Measurements from ENCODE around the gene SEC24B.

SEC24B gene

GRCh38 chr4:109433205-109434006 lies at the start of gene SEC24B:
SEC24B (plus strand) TSS chr4:109433815; CDS start chr4:109433870, 55 bp downstream.
- H3K9me3 Mint-ChIP-seq: no peaks in the 10 kb centered on the region
- H3K4me1 Mint-ChIP-seq: peaks cover 63% of the 10 kb centered on the region
- H3K36me3 Mint-ChIP-seq: peaks cover 10% of the 10 kb centered on the region
- H3K4me3 Mint-ChIP-seq: peak within 1 kb of the TSS; percentile 93
- H3K27ac Mint-ChIP-seq: peak within 1 kb of the TSS; percentile 93
- no peaks in the 10 kb centered on the region for H3K27me3 Mint-ChIP-seq

GRCh38 chr4:109383823-109384222 lies 49.8 kb upstream of the SEC24B start:
- Mint-ChIP-seq H3K36me3 (no peaks in the 10 kb centered on the region), H3K4me3 (no peak overlapping the region), H3K27ac (no peak overlapping the region), H3K4me1 (no peaks in the 10 kb centered on the region), H3K27me3 (peaks cover 2% of the 10 kb centered on the region), H3K9me3 (no peaks in the 10 kb centered on the region)

- Mint-ChIP-seq H3K27me3 (peaks cover 2% of the 10 kb centered on the region), H3K27ac (no peak overlapping the region), H3K4me3 (no peak overlapping the region), H3K36me3 (no peaks in the 10 kb centered on the region), H3K9me3 (no peaks in the 10 kb centered on the region), H3K4me1 (no peaks in the 10 kb centered on the region)
These were observed 48.4 kb upstream of the SEC24B start for GRCh38 chr4:109385260-109385659.

GRCh38 chr4:109389369-109390114 lies 44.1 kb upstream of the SEC24B start:
- Mint-ChIP-seq H3K9me3 (no peaks in the 10 kb centered on the region), H3K27ac (no peak overlapping the region), H3K36me3 (no peaks in the 10 kb centered on the region), H3K4me1 (no peaks in the 10 kb centered on the region), H3K4me3 (no peak overlapping the region), H3K27me3 (peaks cover 2% of the 10 kb centered on the region)

- H3K27ac Mint-ChIP-seq: no peak overlapping the region
- no peaks in the 10 kb centered on the region for H3K9me3 Mint-ChIP-seq
- H3K4me3 Mint-ChIP-seq: no peak overlapping the region
- H3K27me3 Mint-ChIP-seq: peaks cover 2% of the 10 kb centered on the region
- H3K4me1 Mint-ChIP-seq: no peaks in the 10 kb centered on the region
- no peaks in the 10 kb centered on the region for H3K36me3 Mint-ChIP-seq
These were observed 43.4 kb upstream of the SEC24B start for GRCh38 chr4:109390115-109390768.

- no peak overlapping the region for H3K27ac Mint-ChIP-seq
- no peaks in the 10 kb centered on the region for H3K36me3 Mint-ChIP-seq
- H3K9me3 Mint-ChIP-seq: no peaks in the 10 kb centered on the region
- no peak overlapping the region for H3K4me3 Mint-ChIP-seq
- peaks cover 2% of the 10 kb centered on the region for H3K27me3 Mint-ChIP-seq
- H3K4me1 Mint-ChIP-seq: no peaks in the 10 kb centered on the region
These were observed 37.9 kb upstream of the SEC24B start for GRCh38 chr4:109395694-109396093.

GRCh38 chr4:109398928-109399327 lies 34.7 kb upstream of the SEC24B start:
- Mint-ChIP-seq H3K27me3 (peaks cover 2% of the 10 kb centered on the region), H3K27ac (no peak overlapping the region), H3K9me3 (no peaks in the 10 kb centered on the region), H3K36me3 (no peaks in the 10 kb centered on the region), H3K4me1 (no peaks in the 10 kb centered on the region), H3K4me3 (no peak overlapping the region)

GRCh38 chr4:109406337-109406931 lies 27.2 kb upstream of the SEC24B start:
- Mint-ChIP-seq H3K9me3 (no peaks in the 10 kb centered on the region), H3K4me1 (no peaks in the 10 kb centered on the region), H3K36me3 (no peaks in the 10 kb centered on the region), H3K4me3 (no peak overlapping the region), H3K27me3 (peaks cover 3% of the 10 kb centered on the region), H3K27ac (no peak overlapping the region)

- no peaks in the 10 kb centered on the region for H3K36me3 Mint-ChIP-seq
- H3K27me3 Mint-ChIP-seq: peaks cover 3% of the 10 kb centered on the region
- no peak overlapping the region for H3K27ac Mint-ChIP-seq
- no peak overlapping the region for H3K4me3 Mint-ChIP-seq
- no peaks in the 10 kb centered on the region for H3K9me3 Mint-ChIP-seq
- no peaks in the 10 kb centered on the region for H3K4me1 Mint-ChIP-seq
These were observed 26.4 kb upstream of the SEC24B start for GRCh38 chr4:109407027-109407737.

GRCh38 chr4:109408711-109409110 lies 24.9 kb upstream of the SEC24B start:
- Mint-ChIP-seq H3K27ac (peak overlapping the region; percentile 76), H3K4me3 (no peak overlapping the region)

GRCh38 chr4:109410226-109410625 lies 23.4 kb upstream of the SEC24B start:
- Mint-ChIP-seq H3K4me3 (no peak overlapping the region), H3K4me1 (no peaks in the 10 kb centered on the region), H3K27ac (no peak overlapping the region), H3K9me3 (no peaks in the 10 kb centered on the region), H3K36me3 (no peaks in the 10 kb centered on the region), H3K27me3 (peaks cover 3% of the 10 kb centered on the region)

More at GRCh38 chr4:109408711-109409110, 24.9 kb upstream of the SEC24B start:
- Mint-ChIP-seq H3K27me3 (peaks cover 3% of the 10 kb centered on the region), H3K4me1 (no peaks in the 10 kb centered on the region), H3K36me3 (no peaks in the 10 kb centered on the region), H3K9me3 (no peaks in the 10 kb centered on the region)

- Mint-ChIP-seq H3K27me3 (peaks cover 3% of the 10 kb centered on the region), H3K4me3 (no peak overlapping the region), H3K27ac (no peak overlapping the region), H3K4me1 (no peaks in the 10 kb centered on the region), H3K9me3 (no peaks in the 10 kb centered on the region), H3K36me3 (no peaks in the 10 kb centered on the region)
These were observed 22.8 kb upstream of the SEC24B start for GRCh38 chr4:109410776-109411175.

- no peak overlapping the region for H3K4me3 Mint-ChIP-seq
- H3K27ac Mint-ChIP-seq: no peak overlapping the region
- H3K4me1 Mint-ChIP-seq: no peaks in the 10 kb centered on the region
- H3K36me3 Mint-ChIP-seq: no peaks in the 10 kb centered on the region
- H3K9me3 Mint-ChIP-seq: no peaks in the 10 kb centered on the region
- H3K27me3 Mint-ChIP-seq: no peaks in the 10 kb centered on the region
These were observed 21.7 kb upstream of the SEC24B start for GRCh38 chr4:109411964-109412363.

- Mint-ChIP-seq H3K9me3 (no peaks in the 10 kb centered on the region), H3K4me3 (no peak overlapping the region), H3K36me3 (no peaks in the 10 kb centered on the region), H3K27me3 (no peaks in the 10 kb centered on the region), H3K4me1 (no peaks in the 10 kb centered on the region), H3K27ac (no peak overlapping the region)
These were observed 20.8 kb upstream of the SEC24B start for GRCh38 chr4:109412776-109413175.

- Mint-ChIP-seq H3K4me3 (no peak overlapping the region), H3K4me1 (no peaks in the 10 kb centered on the region), H3K27me3 (no peaks in the 10 kb centered on the region), H3K9me3 (no peaks in the 10 kb centered on the region), H3K27ac (no peak overlapping the region), H3K36me3 (no peaks in the 10 kb centered on the region)
These were observed 18.7 kb upstream of the SEC24B start for GRCh38 chr4:109414938-109415337.
